ENCODE results near the gene FSIP1.
A peak's percentile ranks its signal among the peaks of the same experiment; 100 is the strongest.

Gene FSIP1

DNA sequence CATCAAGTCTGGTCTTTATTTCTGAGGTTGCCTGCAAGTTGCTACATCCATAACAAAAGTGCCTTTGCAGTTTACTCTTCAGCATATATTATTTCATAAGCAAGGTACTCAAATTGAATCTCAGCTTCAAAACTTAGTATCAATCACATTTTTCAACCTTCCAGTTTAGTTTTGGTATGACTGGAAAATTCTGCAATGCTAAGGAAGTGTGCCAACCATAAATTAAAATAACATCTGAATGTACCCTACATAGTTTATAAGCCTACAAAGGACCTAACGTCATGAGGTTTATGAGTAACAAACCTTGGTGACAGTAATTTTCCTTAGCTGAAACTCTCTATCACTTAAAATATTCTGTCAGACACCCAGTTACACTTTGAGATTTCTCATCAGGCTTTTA is 138.9 kb downstream of the FSIP1 start:
- H3K4me1 ChIP-seq (ENCODE audit: control insufficient read depth, insufficient read depth, low read length, poor library complexity, severe bottlenecking): peaks cover 13% of the 10 kb centered on the region
- H3K36me3 ChIP-seq (ENCODE audit: control insufficient read depth, insufficient read depth, low read length): no peaks in the 10 kb centered on the region
- H3K27me3 ChIP-seq (replicated peaks; ENCODE audit: control insufficient read depth, insufficient read depth, low read length, poor library complexity, severe bottlenecking): no peaks in the 10 kb centered on the region
- no peak overlapping the region for H3K27ac ChIP-seq (ENCODE audit: insufficient read depth, low read length, poor library complexity, severe bottlenecking)
- no peak overlapping the region for H3K4me3 ChIP-seq (ENCODE audit: insufficient read depth, low read depth, low read length, poor library complexity, severe bottlenecking)
- no peak for DNase-seq
- H3K9me3 ChIP-seq (ENCODE audit: control insufficient read depth, low read length): no peaks in the 10 kb centered on the region

DNA sequence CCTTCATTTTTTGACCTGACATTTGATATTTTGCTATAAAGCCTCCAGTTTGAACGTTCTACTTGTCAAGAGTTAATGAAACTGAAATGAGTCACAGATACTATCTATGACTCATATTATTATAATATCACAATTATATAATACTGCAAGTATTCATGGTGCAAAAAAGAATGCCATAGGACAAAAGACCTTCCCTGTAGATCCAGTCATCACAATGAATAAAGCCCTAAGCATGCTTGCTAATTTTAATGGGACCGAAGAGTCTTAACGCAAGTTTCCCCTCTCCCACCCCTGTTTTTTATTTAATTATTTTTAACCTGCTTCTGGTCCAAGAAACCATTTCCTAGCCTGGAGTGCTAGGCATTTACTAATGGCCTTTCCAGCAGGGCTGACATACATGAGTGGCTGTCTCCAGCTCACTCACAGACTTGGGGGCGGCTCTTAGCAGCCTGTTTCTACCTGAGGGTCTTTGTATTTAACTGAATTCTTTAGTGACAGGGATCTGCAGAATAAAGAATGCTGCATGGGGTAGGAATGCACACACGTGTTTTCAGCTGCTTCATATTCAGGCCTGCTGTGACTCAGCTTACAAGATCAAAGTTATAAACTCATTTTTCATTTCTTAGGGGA is 140.5 kb downstream of the FSIP1 start:
- Histone ChIP-seq H3K27me3 (replicated peaks; ENCODE audit: control insufficient read depth, insufficient read depth, low read length, poor library complexity, severe bottlenecking) (no peaks in the 10 kb centered on the region), H3K4me1 (ENCODE audit: control insufficient read depth, insufficient read depth, low read length, poor library complexity, severe bottlenecking) (peaks cover 13% of the 10 kb centered on the region), H3K27ac (ENCODE audit: insufficient read depth, low read length, poor library complexity, severe bottlenecking) (peak overlapping the region; percentile 51), H3K4me3 (ENCODE audit: insufficient read depth, low read depth, low read length, poor library complexity, severe bottlenecking) (no peak overlapping the region), H3K9me3 (ENCODE audit: control insufficient read depth, low read length) (no peaks in the 10 kb centered on the region), H3K36me3 (ENCODE audit: control insufficient read depth, insufficient read depth, low read length) (no peaks in the 10 kb centered on the region)
- DNase-seq: no peak

DNA sequence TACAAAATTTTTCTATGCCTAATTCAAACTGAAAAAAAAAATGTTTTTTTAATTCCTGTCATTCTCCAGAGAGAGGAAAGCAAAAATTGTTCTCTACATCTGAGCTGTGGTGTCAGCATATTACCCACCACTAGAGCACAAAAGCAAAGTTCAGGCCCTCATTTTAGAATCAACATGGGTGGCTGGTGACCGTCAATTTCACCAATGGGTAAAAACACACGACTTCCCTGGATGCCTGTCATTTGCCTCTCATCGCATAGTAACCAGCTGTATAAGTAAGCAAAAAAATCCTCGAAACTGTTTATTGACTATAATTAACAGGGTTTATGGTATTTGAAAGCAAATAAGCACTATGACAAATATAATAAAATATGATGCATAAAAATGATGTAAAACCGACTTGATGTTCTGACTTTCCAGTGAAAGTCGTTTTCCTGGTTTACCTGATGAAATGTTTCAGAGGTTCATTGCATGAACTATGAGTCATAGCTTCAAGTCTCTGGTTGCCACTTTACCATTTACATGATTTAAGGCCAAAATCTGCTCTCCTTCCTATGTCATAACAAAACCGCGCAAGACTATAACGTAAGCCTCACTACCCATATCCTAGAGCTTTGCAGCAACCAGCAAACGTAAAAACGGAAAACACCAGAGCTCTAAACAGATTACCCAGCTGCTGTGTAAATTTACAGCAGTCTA is 141.3 kb downstream of the FSIP1 start:
- Histone ChIP-seq H3K27ac (ENCODE audit: insufficient read depth, low read length, poor library complexity, severe bottlenecking) (peak overlapping the region; percentile 51), H3K4me3 (ENCODE audit: insufficient read depth, low read depth, low read length, poor library complexity, severe bottlenecking) (no peak overlapping the region)
- peak in 2 of 3 donors; percentile 17 to 25 for DNase-seq

DNA sequence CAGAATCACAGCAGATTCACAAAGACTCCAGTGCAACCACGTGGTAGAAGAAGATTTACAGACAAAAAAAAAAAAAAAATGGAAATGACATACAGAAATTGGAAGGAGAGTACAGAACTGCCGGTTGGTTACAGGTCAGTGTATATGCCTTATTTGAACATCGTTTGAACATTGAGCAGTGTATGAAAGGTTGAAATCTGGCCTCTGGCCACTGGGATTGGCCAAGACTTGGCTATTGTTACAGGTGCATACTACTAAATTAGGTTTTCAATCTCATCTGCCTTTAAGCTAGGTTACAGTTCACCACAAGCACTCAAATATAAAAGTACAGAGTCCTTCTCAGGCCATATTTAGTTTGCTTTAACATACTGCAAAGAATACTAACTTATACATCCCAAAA is 142.0 kb downstream of the FSIP1 start:
- DNase-seq: no peak
- peak overlapping the region; percentile 1 for H3K27ac ChIP-seq (ENCODE audit: insufficient read depth, low read length, poor library complexity, severe bottlenecking)
- no peaks in the 10 kb centered on the region for H3K36me3 ChIP-seq (ENCODE audit: control insufficient read depth, insufficient read depth, low read length)
- H3K4me1 ChIP-seq (ENCODE audit: control insufficient read depth, insufficient read depth, low read length, poor library complexity, severe bottlenecking): peaks cover 13% of the 10 kb centered on the region
- no peak overlapping the region for H3K4me3 ChIP-seq (ENCODE audit: insufficient read depth, low read depth, low read length, poor library complexity, severe bottlenecking)
- no peaks in the 10 kb centered on the region for H3K9me3 ChIP-seq (ENCODE audit: control insufficient read depth, low read length)
- H3K27me3 ChIP-seq (replicated peaks; ENCODE audit: control insufficient read depth, insufficient read depth, low read length, poor library complexity, severe bottlenecking): no peaks in the 10 kb centered on the region

More for the DNA sequence above, 141.3 kb downstream of the FSIP1 start:
- no peaks in the 10 kb centered on the region for H3K9me3 ChIP-seq (ENCODE audit: control insufficient read depth, low read length)
- no peaks in the 10 kb centered on the region for H3K36me3 ChIP-seq (ENCODE audit: control insufficient read depth, insufficient read depth, low read length)
- H3K27me3 ChIP-seq (replicated peaks; ENCODE audit: control insufficient read depth, insufficient read depth, low read length, poor library complexity, severe bottlenecking): no peaks in the 10 kb centered on the region
- H3K4me1 ChIP-seq (ENCODE audit: control insufficient read depth, insufficient read depth, low read length, poor library complexity, severe bottlenecking): peaks cover 13% of the 10 kb centered on the region

DNA sequence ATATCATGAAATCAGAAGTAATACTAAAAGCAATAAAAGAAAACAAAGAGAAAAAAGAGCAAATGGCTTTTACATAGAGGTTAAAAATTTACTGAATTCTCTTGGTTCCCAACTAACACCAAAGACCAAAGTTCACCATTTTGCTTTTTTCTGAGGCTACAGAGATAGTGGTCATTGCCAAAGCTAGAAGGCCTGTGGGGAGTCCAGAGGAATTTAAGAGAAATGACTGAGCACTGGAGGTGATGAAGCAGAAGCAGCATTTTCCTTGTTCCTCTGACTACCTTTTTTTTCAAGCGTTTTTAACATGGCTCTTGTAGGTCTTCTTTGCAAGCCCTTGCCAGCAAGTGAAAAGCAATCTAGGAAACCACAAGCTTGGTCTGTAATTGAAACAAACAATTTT is 143.6 kb downstream of the FSIP1 start:
- H3K9me3 ChIP-seq (ENCODE audit: control insufficient read depth, low read length): no peaks in the 10 kb centered on the region
- H3K27ac ChIP-seq (ENCODE audit: insufficient read depth, low read length, poor library complexity, severe bottlenecking): no peak overlapping the region
- H3K27me3 ChIP-seq (replicated peaks; ENCODE audit: control insufficient read depth, insufficient read depth, low read length, poor library complexity, severe bottlenecking): no peaks in the 10 kb centered on the region
- H3K36me3 ChIP-seq (ENCODE audit: control insufficient read depth, insufficient read depth, low read length): no peaks in the 10 kb centered on the region
- no peak for DNase-seq
- no peak overlapping the region for H3K4me3 ChIP-seq (ENCODE audit: insufficient read depth, low read depth, low read length, poor library complexity, severe bottlenecking)
- peaks cover 13% of the 10 kb centered on the region for H3K4me1 ChIP-seq (ENCODE audit: control insufficient read depth, insufficient read depth, low read length, poor library complexity, severe bottlenecking)

DNA sequence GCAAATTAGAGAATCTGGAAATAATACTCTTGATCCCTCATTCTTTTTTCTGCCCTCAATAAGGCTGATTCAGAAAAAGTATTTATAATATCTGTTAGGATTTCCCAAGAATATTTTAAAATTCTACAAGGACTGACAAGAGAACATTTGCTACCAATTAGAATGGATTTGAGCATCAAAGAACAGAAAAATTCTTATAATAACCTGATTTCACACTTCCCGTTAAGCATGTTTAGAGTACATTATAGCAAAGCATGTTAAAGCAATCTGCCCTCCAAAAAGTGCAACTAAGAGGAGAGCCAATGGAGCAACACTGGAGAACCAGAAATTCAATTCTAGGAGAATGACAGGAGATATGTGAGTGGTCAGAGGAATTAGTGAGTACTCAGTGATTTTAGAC is 144.6 kb downstream of the FSIP1 start:
- no peak overlapping the region for H3K27ac ChIP-seq (ENCODE audit: insufficient read depth, low read length, poor library complexity, severe bottlenecking)
- peaks cover 13% of the 10 kb centered on the region for H3K4me1 ChIP-seq (ENCODE audit: control insufficient read depth, insufficient read depth, low read length, poor library complexity, severe bottlenecking)
- H3K9me3 ChIP-seq (ENCODE audit: control insufficient read depth, low read length): no peaks in the 10 kb centered on the region
- no peaks in the 10 kb centered on the region for H3K36me3 ChIP-seq (ENCODE audit: control insufficient read depth, insufficient read depth, low read length)
- H3K27me3 ChIP-seq (replicated peaks; ENCODE audit: control insufficient read depth, insufficient read depth, low read length, poor library complexity, severe bottlenecking): no peaks in the 10 kb centered on the region
- H3K4me3 ChIP-seq (ENCODE audit: insufficient read depth, low read depth, low read length, poor library complexity, severe bottlenecking): no peak overlapping the region
- no peak for DNase-seq

DNA sequence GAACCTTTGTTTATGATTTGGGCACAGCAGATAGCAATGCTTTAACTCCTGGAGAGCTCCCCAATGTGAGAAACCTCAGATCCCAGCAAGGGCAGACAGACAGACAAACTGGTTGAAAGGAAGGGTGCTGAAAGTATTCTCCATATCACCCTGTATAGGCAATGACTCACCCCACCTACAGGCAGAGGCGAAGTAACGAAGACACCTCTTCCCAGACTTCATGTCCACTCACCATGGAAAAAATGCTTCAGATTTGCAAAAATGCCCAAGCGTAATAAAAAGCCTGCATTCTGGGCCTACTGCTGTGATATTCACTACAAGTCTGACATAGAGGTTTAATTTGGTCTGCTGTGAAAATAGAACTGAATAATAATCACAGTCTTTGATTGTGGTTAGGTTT is 151.3 kb downstream of the FSIP1 start:
- Histone ChIP-seq H3K9me3 (ENCODE audit: control insufficient read depth, low read length) (no peaks in the 10 kb centered on the region), H3K4me1 (ENCODE audit: control insufficient read depth, insufficient read depth, low read length, poor library complexity, severe bottlenecking) (peaks cover 42% of the 10 kb centered on the region), H3K27ac (ENCODE audit: insufficient read depth, low read length, poor library complexity, severe bottlenecking) (peak overlapping the region; percentile 61), H3K27me3 (replicated peaks; ENCODE audit: control insufficient read depth, insufficient read depth, low read length, poor library complexity, severe bottlenecking) (no peaks in the 10 kb centered on the region), H3K36me3 (ENCODE audit: control insufficient read depth, insufficient read depth, low read length) (no peaks in the 10 kb centered on the region), H3K4me3 (ENCODE audit: insufficient read depth, low read depth, low read length, poor library complexity, severe bottlenecking) (no peak overlapping the region)
- no peak for DNase-seq

DNA sequence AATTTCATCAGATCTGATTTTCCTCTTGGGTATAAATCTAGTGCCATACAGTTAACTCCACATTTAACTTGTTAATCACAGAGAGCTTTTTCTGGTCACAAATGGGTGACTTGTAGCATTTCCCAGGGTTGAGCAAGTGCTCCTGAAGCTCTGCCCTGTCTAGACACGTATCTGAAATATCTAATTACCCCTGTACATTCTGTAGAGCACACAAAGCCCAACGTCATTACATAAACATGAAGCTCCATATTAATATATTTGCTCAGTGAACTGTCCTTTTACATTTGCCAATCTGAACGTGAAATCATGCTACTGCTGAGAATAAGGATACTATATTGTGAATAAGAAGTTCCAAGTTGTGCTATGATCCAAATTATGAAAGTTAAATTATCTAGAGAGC is 152.7 kb downstream of the FSIP1 start:
- Histone ChIP-seq H3K4me3 (ENCODE audit: insufficient read depth, low read depth, low read length, poor library complexity, severe bottlenecking) (no peak overlapping the region), H3K27ac (ENCODE audit: insufficient read depth, low read length, poor library complexity, severe bottlenecking) (peak overlapping the region; percentile 61), H3K36me3 (ENCODE audit: control insufficient read depth, insufficient read depth, low read length) (no peaks in the 10 kb centered on the region), H3K4me1 (ENCODE audit: control insufficient read depth, insufficient read depth, low read length, poor library complexity, severe bottlenecking) (peaks cover 57% of the 10 kb centered on the region), H3K9me3 (ENCODE audit: control insufficient read depth, low read length) (no peaks in the 10 kb centered on the region), H3K27me3 (replicated peaks; ENCODE audit: control insufficient read depth, insufficient read depth, low read length, poor library complexity, severe bottlenecking) (no peaks in the 10 kb centered on the region)
- no peak for DNase-seq

DNA sequence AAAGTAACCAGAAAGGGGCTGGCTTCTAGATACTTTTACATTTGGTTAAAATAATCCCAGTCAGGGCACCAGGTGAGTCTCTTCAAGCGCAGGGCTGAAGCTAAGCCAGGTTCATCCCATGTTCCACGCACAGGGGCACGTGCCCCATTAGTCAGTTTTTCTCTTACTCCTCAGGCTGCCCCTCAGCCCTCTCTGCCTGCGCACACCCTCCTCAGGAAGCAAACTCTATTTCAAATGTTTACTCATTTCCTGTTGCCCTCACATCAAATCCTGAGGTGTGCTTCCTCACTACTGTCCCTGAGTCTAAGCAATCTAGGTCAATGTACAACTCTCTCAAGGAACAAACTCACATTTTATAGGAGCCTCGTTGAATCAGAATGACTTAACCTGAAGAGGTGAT is 153.3 kb downstream of the FSIP1 start:
- Histone ChIP-seq H3K27me3 (replicated peaks; ENCODE audit: control insufficient read depth, insufficient read depth, low read length, poor library complexity, severe bottlenecking) (no peaks in the 10 kb centered on the region), H3K27ac (ENCODE audit: insufficient read depth, low read length, poor library complexity, severe bottlenecking) (peak overlapping the region; percentile 75), H3K36me3 (ENCODE audit: control insufficient read depth, insufficient read depth, low read length) (no peaks in the 10 kb centered on the region), H3K9me3 (ENCODE audit: control insufficient read depth, low read length) (no peaks in the 10 kb centered on the region), H3K4me1 (ENCODE audit: control insufficient read depth, insufficient read depth, low read length, poor library complexity, severe bottlenecking) (peaks cover 62% of the 10 kb centered on the region), H3K4me3 (ENCODE audit: insufficient read depth, low read depth, low read length, poor library complexity, severe bottlenecking) (no peak overlapping the region)
- DNase-seq: peak; percentile 54 to 74 (median 71)

DNA sequence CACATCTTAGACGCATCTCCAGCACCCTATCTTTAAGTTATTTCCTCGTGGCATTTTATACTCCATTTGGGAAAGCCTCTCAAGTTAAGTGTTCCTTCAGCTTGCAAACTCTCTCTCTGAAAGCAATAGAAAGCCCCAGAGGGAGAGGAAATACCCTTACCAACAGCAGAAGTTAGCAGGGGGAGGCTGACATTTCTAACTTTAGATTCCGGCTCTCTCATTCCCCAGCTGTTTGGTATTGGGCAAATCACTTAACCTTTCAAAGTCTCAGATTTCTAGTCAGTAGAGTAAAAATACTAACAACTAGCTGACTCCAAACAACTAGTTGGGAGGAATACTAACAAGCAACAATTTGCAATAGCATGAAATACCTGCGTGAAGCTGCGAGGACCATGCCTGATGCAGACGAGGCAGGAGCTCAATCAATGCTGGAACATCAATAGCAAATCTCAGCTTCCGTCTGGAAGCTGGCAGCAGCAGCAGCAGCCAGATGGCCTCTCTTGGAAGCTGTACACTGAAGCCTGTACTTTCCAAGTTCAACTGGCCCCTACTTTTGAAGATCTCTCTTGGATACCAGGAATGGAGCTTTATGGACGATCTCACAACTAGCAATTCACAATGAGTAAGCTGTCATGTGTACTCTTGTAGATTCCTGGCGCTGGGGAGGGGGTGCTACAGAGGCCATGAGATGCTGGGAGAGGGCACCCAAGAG is 153.9 kb downstream of the FSIP1 start:
- H3K36me3 ChIP-seq (ENCODE audit: control insufficient read depth, insufficient read depth, low read length): no peaks in the 10 kb centered on the region
- H3K9me3 ChIP-seq (ENCODE audit: control insufficient read depth, low read length): no peaks in the 10 kb centered on the region
- H3K4me1 ChIP-seq (ENCODE audit: control insufficient read depth, insufficient read depth, low read length, poor library complexity, severe bottlenecking): peaks cover 69% of the 10 kb centered on the region
- no peak for DNase-seq
- H3K27ac ChIP-seq (ENCODE audit: insufficient read depth, low read length, poor library complexity, severe bottlenecking): peak overlapping the region; percentile 75
- H3K27me3 ChIP-seq (replicated peaks; ENCODE audit: control insufficient read depth, insufficient read depth, low read length, poor library complexity, severe bottlenecking): no peaks in the 10 kb centered on the region
- H3K4me3 ChIP-seq (ENCODE audit: insufficient read depth, low read depth, low read length, poor library complexity, severe bottlenecking): no peak overlapping the region
